HG03354 (cell line): ENCODE data around the gene ATOH1.

ENCODE experiments used
- ATAC-seq: cut with Tn5 transposase; IDR thresholded peaks from one replicate; pipeline ENCODE4 v1.9.1; 2021; ENCODE audit warnings: mild to moderate bottlenecking; ENCODE audit not compliant: unreplicated experiment, poor library complexity, severe bottlenecking

ATOH1 gene

GRCh38 chr4:93831716-93832496, 3.4 kb downstream of the ATOH1 start:
- no peak for ATAC-seq

GRCh38 chr4:93834249-93835066, 5.9 kb downstream of the ATOH1 start:
- ATAC-seq: peak; percentile 36

GRCh38 chr4:93835929-93836328, 7.4 kb downstream of the ATOH1 start:
- no peak for ATAC-seq

- no peak for ATAC-seq
Measured at GRCh38 chr4:93839704-93840103, 11.2 kb downstream of the ATOH1 start.

- peak; percentile 79 for ATAC-seq
Measured at GRCh38 chr4:93841803-93842345, 13.3 kb downstream of the ATOH1 start.

- ATAC-seq: peak; percentile 83
Measured at GRCh38 chr4:93842601-93843252, 14.2 kb downstream of the ATOH1 start.

- ATAC-seq: no peak
Measured at GRCh38 chr4:93843772-93844171, 15.2 kb downstream of the ATOH1 start.

GRCh38 chr4:93852680-93853079, 24.1 kb downstream of the ATOH1 start:
- no peak for ATAC-seq

- ATAC-seq: peak; percentile 51
Measured at GRCh38 chr4:93855926-93856325, 27.4 kb downstream of the ATOH1 start.

GRCh38 chr4:93865650-93866049, 37.1 kb downstream of the ATOH1 start:
- ATAC-seq: no peak

- ATAC-seq: no peak
Measured at GRCh38 chr4:93867416-93868001, 39.0 kb downstream of the ATOH1 start.

- ATAC-seq: no peak
Measured at GRCh38 chr4:93870876-93871458, 42.4 kb downstream of the ATOH1 start.

GRCh38 chr4:93876754-93877153, 48.2 kb downstream of the ATOH1 start:
- no peak for ATAC-seq

GRCh38 chr4:93878566-93878965, 50.0 kb downstream of the ATOH1 start:
- ATAC-seq: no peak

GRCh38 chr4:93879919-93880318, 51.4 kb downstream of the ATOH1 start:
- peak; percentile 89 for ATAC-seq
